CD4-positive, alpha-beta T cell (primary cell): ENCODE results near the gene RAB20. TPM values are rescaled to one million over a fixed set of nuclear protein-coding genes. Genes with fewer than 3 reads are reported as not detected.

Source experiments
- ATAC-seq: fragments of 200-7000 bp; cut with Tn5 transposase; one replicate; pipeline ENCODE4 v1.10.0; 2022; ENCODE audit warnings: mild to moderate bottlenecking; ENCODE audit not compliant: poor library complexity
- CTCF ChIA-PET: fragments of 350-600 bp; sonication (Branson Sonifier 250); formaldehyde crosslinking; loops from one replicate; lab custom pipeline; 2021; ENCODE audit warnings: antibody characterized with exemption, inconsistent platforms; lab: Charles Lee
- POLR2A ChIA-PET: fragments of 350-600 bp; sonication (Branson Sonifier 250); formaldehyde crosslinking; loops from one replicate; lab custom pipeline; 2021; ENCODE audit warnings: antibody characterized with exemption, inconsistent platforms; lab: Charles Lee
- DNase-seq, 14 experiments: peaks; one replicate each; pipeline ENCODE4 v3.0.0-alpha.2; 2013 to 2020; ENCODE audit warnings: mixed read lengths in 2 of 14
- H3K27ac ChIP-seq, 2 donors: one replicate each; pipeline versions ENCODE4 v1.5.1 to v1.7.0; 2013; ENCODE audit warnings: low read length in 2 of 2, low read depth in 1 of 2, mild to moderate bottlenecking in 1 of 2
- H3K27me3 ChIP-seq, 2 experiments: 1 replicate in 1 of 2; 2 replicates in 1 of 2; pipeline versions ENCODE4 v1.6.1 to v1.7.0; 2013; ENCODE audit warnings: low read length in 2 of 2, control low read depth in 1 of 2, mild to moderate bottlenecking in 1 of 2, moderate library complexity in 1 of 2; ENCODE audit not compliant: insufficient read depth in 2 of 2, control insufficient read depth in 1 of 2
- H3K36me3 ChIP-seq: one replicate; pipeline ENCODE4 v1.6.1; 2013; ENCODE audit warnings: low read length, control low read depth; ENCODE audit not compliant: insufficient read depth
- H3K4me1 ChIP-seq: one replicate; pipeline ENCODE4 v1.6.1; 2013; ENCODE audit warnings: low read length, control low read depth; ENCODE audit not compliant: insufficient read depth
- H3K4me3 ChIP-seq: one replicate; pipeline ENCODE4 v1.5.1; 2013; ENCODE audit warnings: mild to moderate bottlenecking, low read length, moderate library complexity
- H3K9me3 ChIP-seq, 2 experiments: 1 replicate in 1 of 2; 2 replicates in 1 of 2; pipeline versions ENCODE4 v1.6.1 to v1.7.0; 2013; ENCODE audit warnings: low read length in 2 of 2, mild to moderate bottlenecking in 2 of 2, control low read depth in 1 of 2, moderate library complexity in 1 of 2; ENCODE audit not compliant: control insufficient read depth in 1 of 2, insufficient read depth in 1 of 2
- H3K27ac Mint-ChIP-seq: one replicate; pipeline ENCODE4 v1.8.0; 2020; ENCODE audit warnings: mixed read lengths
- H3K27me3 Mint-ChIP-seq: one replicate; pipeline ENCODE4 v1.8.0; 2021; ENCODE audit warnings: mixed read lengths
- H3K36me3 Mint-ChIP-seq: one replicate; pipeline ENCODE4 v1.8.0; 2021; ENCODE audit warnings: low read depth, mixed read lengths
- H3K4me1 Mint-ChIP-seq: one replicate; pipeline ENCODE4 v1.8.0; 2021; ENCODE audit warnings: low read depth, mixed read lengths
- H3K4me3 Mint-ChIP-seq: one replicate; pipeline ENCODE4 v1.8.0; 2020; ENCODE audit warnings: mild to moderate bottlenecking, mixed read lengths
- H3K9me3 Mint-ChIP-seq: one replicate; pipeline ENCODE4 v1.8.0; 2020; ENCODE audit warnings: mixed read lengths
- intact Hi-C, 2 experiments: fragments of 100-400 bp; cut with DNase I in 1 of 2; cut with micrococcal nuclease in 1 of 2; formaldehyde crosslinking; loops; one replicate each; pipeline versions ENCODE4 v1.15.1 to v1.9.0; 2023 to 2025; cut with DNase I, micrococcal nuclease
- total RNA-seq, 174 experiments: library from RNA in 2 of 174; stranded (reverse) in 2 of 174; gene quantifications; one replicate each; pipeline ENCODE4 v1.2.3 and lab custom pipeline; 2021 to 2026
- TF ChIP-seq, protein P1 (sequence below): fragments of 200-600 bp; IDR thresholded peaks from one replicate; pipeline ENCODE4 v1.8.0; 2022; ENCODE audit warnings: antibody characterized with exemption, mild to moderate bottlenecking

RAB20 gene
- total RNA-seq, 2 experiments from 2014 or later, result 0.89 to 1.4 TPM

DNA sequence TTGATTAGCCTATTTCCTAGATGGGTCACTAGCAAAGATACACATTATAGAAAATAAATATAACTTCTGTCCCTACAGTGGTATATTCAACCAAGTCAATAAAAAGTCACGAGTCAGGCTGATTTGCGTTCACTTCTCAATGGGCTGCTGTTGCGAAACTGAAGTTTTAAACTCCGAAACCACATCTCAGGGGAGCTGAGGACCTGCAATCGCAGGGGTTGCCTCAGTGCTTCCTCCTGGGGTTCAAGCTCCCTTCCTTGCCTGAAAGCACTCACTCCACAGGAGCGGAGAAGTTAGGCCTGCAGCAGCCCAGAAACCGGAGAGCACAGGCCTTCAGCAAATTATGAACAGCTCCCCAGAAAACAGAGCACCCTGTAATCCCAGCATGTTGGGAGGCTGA lies 39.6 kb downstream of the RAB20 start:
- Mint-ChIP-seq H3K27me3 (no peaks in the 10 kb centered on the region), H3K4me1 (peaks cover 29% of the 10 kb centered on the region), H3K9me3 (no peaks in the 10 kb centered on the region), H3K36me3 (no peaks in the 10 kb centered on the region), H3K4me3 (no peak overlapping the region), H3K27ac (no peak overlapping the region)
- Histone ChIP-seq H3K4me3 (no peak overlapping the region), H3K4me1 (peaks cover 25% of the 10 kb centered on the region), H3K9me3 (no peaks in the 10 kb centered on the region), H3K27me3 (no peaks in the 10 kb centered on the region), H3K36me3 (no peaks in the 10 kb centered on the region), H3K27ac (no peak overlapping the region)
- POLR2A ChIA-PET, result no interaction called here
- TF ChIP-seq, protein P1, sequence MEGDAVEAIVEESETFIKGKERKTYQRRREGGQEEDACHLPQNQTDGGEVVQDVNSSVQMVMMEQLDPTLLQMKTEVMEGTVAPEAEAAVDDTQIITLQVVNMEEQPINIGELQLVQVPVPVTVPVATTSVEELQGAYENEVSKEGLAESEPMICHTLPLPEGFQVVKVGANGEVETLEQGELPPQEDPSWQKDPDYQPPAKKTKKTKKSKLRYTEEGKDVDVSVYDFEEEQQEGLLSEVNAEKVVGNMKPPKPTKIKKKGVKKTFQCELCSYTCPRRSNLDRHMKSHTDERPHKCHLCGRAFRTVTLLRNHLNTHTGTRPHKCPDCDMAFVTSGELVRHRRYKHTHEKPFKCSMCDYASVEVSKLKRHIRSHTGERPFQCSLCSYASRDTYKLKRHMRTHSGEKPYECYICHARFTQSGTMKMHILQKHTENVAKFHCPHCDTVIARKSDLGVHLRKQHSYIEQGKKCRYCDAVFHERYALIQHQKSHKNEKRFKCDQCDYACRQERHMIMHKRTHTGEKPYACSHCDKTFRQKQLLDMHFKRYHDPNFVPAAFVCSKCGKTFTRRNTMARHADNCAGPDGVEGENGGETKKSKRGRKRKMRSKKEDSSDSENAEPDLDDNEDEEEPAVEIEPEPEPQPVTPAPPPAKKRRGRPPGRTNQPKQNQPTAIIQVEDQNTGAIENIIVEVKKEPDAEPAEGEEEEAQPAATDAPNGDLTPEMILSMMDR, result no peak
- ATAC-seq (no peak), DNase-seq (peak in 2 of 14 experiments; percentile 20 to 31)
- intact Hi-C loops, result no loop called here
- CTCF ChIA-PET, result no interaction called here

DNA sequence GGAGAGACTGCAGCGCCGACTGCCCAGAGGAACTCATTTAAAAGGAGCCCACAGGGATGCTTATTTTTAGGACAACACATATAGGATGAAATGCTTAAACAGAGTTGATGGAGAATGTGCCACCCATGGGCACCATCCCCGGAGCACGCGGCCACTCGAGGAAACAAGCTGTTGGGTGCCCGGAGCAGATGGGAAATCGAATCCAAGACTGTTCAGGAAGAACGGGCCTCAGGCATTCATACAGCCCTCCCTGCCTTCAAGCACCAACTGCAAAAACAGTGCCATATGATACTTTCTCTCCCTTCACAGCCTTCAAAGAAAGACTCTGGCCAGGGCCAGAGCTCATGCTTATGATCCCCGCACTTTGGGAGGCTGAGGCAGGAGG lies 40.2 kb downstream of the RAB20 start:
- ChIA-PET CTCF (no interaction called here), POLR2A (no interaction called here)
- H3K4me1 ChIP-seq, result peaks cover 22% of the 10 kb centered on the region
- H3K4me1 Mint-ChIP-seq, result peaks cover 24% of the 10 kb centered on the region
- DNase-seq (no peak), ATAC-seq (no peak)
- TF ChIP-seq, protein P1, result no peak
- no peak overlapping the region for H3K27ac ChIP-seq
- intact Hi-C loops, result no loop called here
- peaks cover 0 to 3% of the 10 kb centered on the region in 2 experiments for H3K9me3 ChIP-seq
- no peaks in the 10 kb centered on the region for H3K27me3 ChIP-seq
- H3K4me3 ChIP-seq, result no peak overlapping the region
- H3K36me3 ChIP-seq, result no peaks in the 10 kb centered on the region
- no peak overlapping the region for H3K27ac Mint-ChIP-seq
- H3K4me3 Mint-ChIP-seq, result no peak overlapping the region
- H3K27me3 Mint-ChIP-seq, result no peaks in the 10 kb centered on the region
- H3K9me3 Mint-ChIP-seq, result no peaks in the 10 kb centered on the region
- H3K36me3 Mint-ChIP-seq, result no peaks in the 10 kb centered on the region

DNA sequence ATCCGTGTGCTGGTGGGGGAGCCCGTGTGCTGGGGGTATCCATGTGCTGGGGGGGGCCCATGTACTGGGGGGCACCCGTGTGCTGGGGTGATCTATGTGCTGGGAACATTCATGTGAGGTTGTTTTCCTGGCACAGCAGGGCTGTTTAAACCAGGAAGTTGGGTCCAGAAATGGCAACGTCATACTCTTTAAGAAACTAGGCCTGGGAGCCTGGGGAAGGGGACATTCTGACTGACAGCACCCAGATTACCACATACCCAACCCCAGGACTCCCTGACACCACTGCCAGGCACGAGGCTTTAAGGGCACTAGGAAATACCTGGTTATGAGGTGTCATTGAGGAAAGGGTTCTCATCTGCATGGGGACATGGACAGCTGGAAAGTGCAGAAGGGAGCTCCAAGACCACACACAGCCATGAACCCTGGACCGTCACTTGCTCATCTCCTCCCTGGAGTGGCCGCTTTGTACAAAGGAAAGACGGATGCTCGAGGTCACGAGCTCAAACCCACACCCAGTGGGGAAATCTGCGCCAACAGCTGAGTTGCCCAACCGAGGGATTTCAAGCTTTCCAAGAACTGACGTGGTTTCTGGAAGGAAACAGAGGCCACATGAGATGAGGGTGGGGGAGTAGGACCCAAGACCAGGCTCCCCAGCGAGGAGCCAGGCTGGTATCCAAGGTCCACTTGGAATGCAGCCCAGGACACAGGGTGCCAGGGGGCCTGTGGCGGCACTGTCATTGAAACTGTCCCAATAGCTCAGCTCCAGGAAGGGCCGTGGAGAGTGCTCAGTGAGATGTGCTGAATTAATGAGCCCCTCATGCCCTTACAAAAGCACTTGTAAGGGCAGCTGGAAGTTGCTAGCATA lies 40.9 kb downstream of the RAB20 start:
- POLR2A ChIA-PET, result no interaction called here
- no peaks in the 10 kb centered on the region for H3K36me3 ChIP-seq
- H3K27ac ChIP-seq, result no peak overlapping the region
- TF ChIP-seq, protein P1, result no peak
- DNase-seq (peak in 2 of 14 experiments; percentile 63 to 70), ATAC-seq (no peak)
- Mint-ChIP-seq H3K9me3 (no peaks in the 10 kb centered on the region), H3K4me3 (no peak overlapping the region), H3K27me3 (no peaks in the 10 kb centered on the region), H3K27ac (no peak overlapping the region), H3K36me3 (no peaks in the 10 kb centered on the region), H3K4me1 (peaks cover 17% of the 10 kb centered on the region)
- CTCF ChIA-PET, result no interaction called here
- intact Hi-C loops, result no loop called here
- H3K4me3 ChIP-seq, result no peak overlapping the region
- peaks cover 0 to 6% of the 10 kb centered on the region in 2 experiments for H3K9me3 ChIP-seq
- H3K27me3 ChIP-seq, result no peaks in the 10 kb centered on the region
- H3K4me1 ChIP-seq, result peaks cover 17% of the 10 kb centered on the region
